NT2/D1 (cell line): ENCODE results near the gene GARIN5A.

Experiments
- DNase-seq: peaks from one replicate; pipeline ENCODE4 v3.0.0-alpha.2; 2011; ENCODE audit warnings: low read depth, low spot score
- H3K27me3 ChIP-seq: 2 replicates; pipeline ENCODE4 v1.6.0; 2011; ENCODE audit warnings: mild to moderate bottlenecking; ENCODE audit not compliant: insufficient read length, insufficient read depth
- H3K36me3 ChIP-seq: 2 replicates; pipeline ENCODE4 v1.6.1; 2011; ENCODE audit warnings: mild to moderate bottlenecking, low read length, mixed read lengths; ENCODE audit not compliant: insufficient read depth, insufficient read length
- H3K4me1 ChIP-seq: 2 replicates; pipeline ENCODE4 v1.5.1; 2011; ENCODE audit not compliant: insufficient read depth, insufficient read length
- H3K4me3 ChIP-seq: 2 replicates; pipeline ENCODE4 v1.5.1; 2011; ENCODE audit warnings: low read depth; ENCODE audit not compliant: insufficient read length
- H3K9ac ChIP-seq: 2 replicates; pipeline ENCODE4 v1.6.0; 2011; ENCODE audit warnings: low read depth; ENCODE audit not compliant: insufficient read length
- H3K9me3 ChIP-seq: 2 replicates; pipeline ENCODE4 v1.5.1; 2011; ENCODE audit warnings: mild to moderate bottlenecking, low read length; ENCODE audit not compliant: insufficient read depth
- SUZ12 ChIP-seq: IDR thresholded peaks from 2 replicates; pipeline ENCODE4 v1.6.1; 2011; ENCODE audit not compliant: insufficient read length, insufficient read depth; ENCODE audit errors: extremely low read depth
- YY1 ChIP-seq: IDR thresholded peaks from 2 replicates; pipeline ENCODE4 v1.6.1; 2011; ENCODE audit not compliant: insufficient read length, insufficient read depth
- ZNF274 ChIP-seq: IDR thresholded peaks from 2 replicates; pipeline ENCODE4 v1.6.1; 2011; ENCODE audit warnings: mild to moderate bottlenecking, low read depth, low read length

GARIN5A gene

DNA sequence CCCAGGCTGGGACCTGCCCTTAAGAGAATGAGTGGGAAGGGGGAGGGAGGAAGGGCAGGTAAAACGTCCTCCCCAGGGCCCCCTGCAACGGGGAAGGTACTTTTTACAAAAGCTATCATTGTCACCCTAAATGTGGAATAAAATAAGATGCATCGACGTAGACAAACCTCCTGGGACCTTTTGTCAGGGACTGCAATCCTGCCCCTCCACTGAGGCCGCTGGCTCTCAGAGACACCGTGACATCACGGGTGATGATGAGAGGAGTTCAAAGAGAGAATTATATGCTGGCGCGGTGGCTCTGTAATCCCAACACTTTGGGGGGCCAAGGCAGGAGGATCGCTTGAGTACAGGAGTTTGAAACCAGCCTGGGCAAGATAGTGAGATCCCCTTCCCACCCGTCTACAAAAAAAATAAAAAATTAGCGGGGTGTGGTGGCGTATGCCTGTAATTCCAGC lies 45.7 kb downstream of the GARIN5A start:
- TF ChIP-seq YY1 (no peak), ZNF274 (no peak), SUZ12 (no peak)

DNA sequence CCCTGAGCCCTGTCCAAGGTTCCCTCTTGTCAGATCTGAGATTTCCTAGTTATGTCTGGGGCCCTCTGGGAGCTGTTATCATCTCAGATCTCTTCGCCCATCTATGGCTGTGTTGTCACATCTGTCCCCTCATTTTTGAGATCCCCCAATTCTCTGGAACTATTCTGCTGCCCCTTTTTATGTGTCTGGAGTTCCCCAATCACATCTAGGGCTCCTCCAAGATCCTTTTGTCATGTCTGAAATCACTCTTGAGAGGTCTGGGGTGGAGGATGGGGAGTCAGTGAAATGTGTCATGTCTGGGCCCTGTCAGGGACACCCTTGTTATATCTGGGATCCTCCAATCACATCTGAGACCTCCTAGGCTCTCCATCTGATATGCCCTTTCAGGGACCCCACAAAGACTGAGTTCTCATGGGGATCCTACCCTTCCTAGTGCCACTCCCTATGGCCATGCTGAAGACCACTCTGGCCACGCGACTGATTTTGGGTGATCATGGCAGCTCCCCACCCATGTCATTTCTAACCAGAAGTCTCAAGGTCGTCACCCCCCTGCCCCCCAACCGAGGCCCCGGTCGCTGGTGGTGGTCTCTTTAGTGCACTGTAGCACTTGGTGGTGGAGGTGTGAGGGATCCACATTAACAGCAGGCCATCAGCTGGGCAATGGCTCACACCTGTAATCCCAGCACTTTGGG lies 47.7 kb downstream of the GARIN5A start:
- Histone ChIP-seq H3K9me3 (no peaks in the 10 kb centered on the region), H3K4me1 (no peaks in the 10 kb centered on the region), H3K4me3 (no peak overlapping the region), H3K36me3 (no peaks in the 10 kb centered on the region), H3K27me3 (no peaks in the 10 kb centered on the region), H3K9ac (no peak overlapping the region)
- TF ChIP-seq SUZ12 (no peak), YY1 (no peak), ZNF274 (no peak)
- DNase-seq: no peak

More for the DNA sequence above, 45.7 kb downstream of the GARIN5A start:
- Histone ChIP-seq H3K4me1 (peaks cover 5% of the 10 kb centered on the region), H3K27me3 (no peaks in the 10 kb centered on the region), H3K9ac (peak overlapping the region; percentile 56), H3K9me3 (no peaks in the 10 kb centered on the region), H3K4me3 (peak overlapping the region; percentile 45), H3K36me3 (no peaks in the 10 kb centered on the region)
- no peak for DNase-seq

DNA sequence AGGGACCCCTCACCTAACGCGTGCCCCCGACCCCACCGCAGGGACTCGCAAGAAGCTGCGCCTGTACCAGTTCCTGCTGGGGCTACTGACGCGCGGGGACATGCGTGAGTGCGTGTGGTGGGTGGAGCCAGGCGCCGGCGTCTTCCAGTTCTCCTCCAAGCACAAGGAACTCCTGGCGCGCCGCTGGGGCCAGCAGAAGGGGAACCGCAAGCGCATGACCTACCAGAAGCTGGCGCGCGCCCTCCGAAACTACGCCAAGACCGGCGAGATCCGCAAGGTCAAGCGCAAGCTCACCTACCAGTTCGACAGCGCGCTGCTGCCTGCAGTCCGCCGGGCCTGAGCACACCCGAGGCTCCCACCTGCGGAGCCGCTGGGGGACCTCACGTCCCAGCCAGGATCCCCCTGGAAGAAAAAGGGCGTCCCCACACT lies 48.6 kb downstream of the GARIN5A start:
- no peaks in the 10 kb centered on the region for H3K27me3 ChIP-seq
- no peaks in the 10 kb centered on the region for H3K36me3 ChIP-seq
- no peak overlapping the region for H3K4me3 ChIP-seq
- no peak for DNase-seq
- H3K9me3 ChIP-seq: no peaks in the 10 kb centered on the region
- H3K9ac ChIP-seq: no peak overlapping the region
- no peaks in the 10 kb centered on the region for H3K4me1 ChIP-seq
- no peak for TF ChIP-seq ZNF274
- TF ChIP-seq YY1: no peak
- no peak for TF ChIP-seq SUZ12

GRCh38 chr19:50427318-50427925 lies 49.2 kb downstream of the GARIN5A start:
- no peak overlapping the region for H3K9ac ChIP-seq
- no peak for TF ChIP-seq SUZ12
- no peak for TF ChIP-seq YY1
- TF ChIP-seq ZNF274: no peak
- H3K4me3 ChIP-seq: no peak overlapping the region
- H3K4me1 ChIP-seq: no peaks in the 10 kb centered on the region
- H3K27me3 ChIP-seq: no peaks in the 10 kb centered on the region
- DNase-seq: no peak
- H3K36me3 ChIP-seq: no peaks in the 10 kb centered on the region
- no peaks in the 10 kb centered on the region for H3K9me3 ChIP-seq

- DNase-seq: no peak
- Histone ChIP-seq H3K4me1 (no peaks in the 10 kb centered on the region), H3K4me3 (no peak overlapping the region), H3K27me3 (no peaks in the 10 kb centered on the region), H3K9me3 (no peaks in the 10 kb centered on the region), H3K9ac (no peak overlapping the region), H3K36me3 (no peaks in the 10 kb centered on the region)
- TF ChIP-seq SUZ12 (no peak), YY1 (no peak), ZNF274 (no peak)
These were observed 51.1 kb downstream of the GARIN5A start for GRCh38 chr19:50425581-50425980.

- Histone ChIP-seq H3K9ac (no peak overlapping the region), H3K36me3 (no peaks in the 10 kb centered on the region), H3K27me3 (no peaks in the 10 kb centered on the region), H3K4me3 (no peak overlapping the region), H3K4me1 (peaks cover 3% of the 10 kb centered on the region), H3K9me3 (no peaks in the 10 kb centered on the region)
- TF ChIP-seq SUZ12 (no peak), ZNF274 (no peak), YY1 (no peak)
- no peak for DNase-seq
These were observed 53.2 kb downstream of the GARIN5A start for GRCh38 chr19:50423279-50424113.
